Stimulated activated CD8-positive, alpha-beta memory T cell treated with anti-CD3 and anti-CD28 coated beads, Interleukin-15, amount 100 ng/mL, for 24 hours (primary cell): Measurements from ENCODE around the gene SET.

Experiments
- DNase-seq: peaks from one replicate; pipeline ENCODE4 v3.0.0-alpha.2; 2020; ENCODE audit warnings: low read depth

The SET gene

GRCh38 chr9:128731093-128731492, 42.1 kb downstream of the SET start:
- no peak for DNase-seq

GRCh38 chr9:128731691-128732090, 42.7 kb downstream of the SET start:
- DNase-seq, result no peak

- no peak for DNase-seq
Measured at GRCh38 chr9:128732576-128732975, 43.6 kb downstream of the SET start.

- DNase-seq, result no peak
Measured at GRCh38 chr9:128733256-128733655, 44.2 kb downstream of the SET start.

GRCh38 chr9:128735373-128735772, 46.4 kb downstream of the SET start:
- DNase-seq, result no peak

GRCh38 chr9:128742401-128742800, 53.4 kb downstream of the SET start:
- no peak for DNase-seq

GRCh38 chr9:128743421-128743820, 54.4 kb downstream of the SET start:
- no peak for DNase-seq
